Stimulated activated CD8-positive, alpha-beta memory T cell treated with anti-CD3 and anti-CD28 coated beads, Interleukin-2, amount 100 ng/mL, for 1 hour (primary cell): ENCODE data around the gene SVIL.
"Not testable (repeated sequence)": the region's sequence is repeated elsewhere in the genome, so short reads cannot be mapped to it uniquely, and the experiment has no call there.

Source experiments
- DNase-seq, 2 donors: peaks; one replicate each; pipeline ENCODE4 v3.0.0-alpha.2; 2020; ENCODE audit warnings: low read depth in 2 of 2

SVIL gene

GRCh38 chr10:29574212-29575097 is 60.3 kb downstream of the SVIL start:
- DNase-seq, result not testable (repeated sequence)

GRCh38 chr10:29570248-29570647 is 64.5 kb downstream of the SVIL start:
- not testable (repeated sequence) for DNase-seq

GRCh38 chr10:29569795-29570194 is 65.0 kb downstream of the SVIL start:
- DNase-seq, result no peak

- DNase-seq, result no peak
These were observed 67.8 kb downstream of the SVIL start for GRCh38 chr10:29567003-29567402.

- DNase-seq, result not testable (repeated sequence)
These were observed 68.6 kb downstream of the SVIL start for GRCh38 chr10:29566209-29566608.

GRCh38 chr10:29563420-29564035 is 71.2 kb downstream of the SVIL start:
- no peak for DNase-seq

GRCh38 chr10:29563006-29563405 is 71.8 kb downstream of the SVIL start:
- DNase-seq, result not testable (repeated sequence)

GRCh38 chr10:29559996-29560395 is 74.8 kb downstream of the SVIL start:
- no peak for DNase-seq

- DNase-seq, result no peak
These were observed 77.1 kb downstream of the SVIL start for GRCh38 chr10:29557665-29558064.

- DNase-seq, result no peak
These were observed 78.9 kb downstream of the SVIL start for GRCh38 chr10:29555746-29556481.

GRCh38 chr10:29555091-29555745 is 79.6 kb downstream of the SVIL start:
- DNase-seq, result no peak

- DNase-seq, result no peak
These were observed 80.1 kb downstream of the SVIL start for GRCh38 chr10:29554660-29555059.

GRCh38 chr10:29553544-29554250 is 81.1 kb downstream of the SVIL start:
- DNase-seq, result no peak

GRCh38 chr10:29553116-29553515 is 81.7 kb downstream of the SVIL start:
- DNase-seq, result not testable (repeated sequence)

GRCh38 chr10:29549493-29549892 is 85.3 kb downstream of the SVIL start:
- not testable (repeated sequence) for DNase-seq

GRCh38 chr10:29546773-29547313 is 87.9 kb downstream of the SVIL start:
- DNase-seq, result no peak

- no peak for DNase-seq
These were observed 89.6 kb downstream of the SVIL start for GRCh38 chr10:29545122-29545521.

GRCh38 chr10:29543715-29544114 is 91.1 kb downstream of the SVIL start:
- DNase-seq, result no peak

GRCh38 chr10:29542723-29543122 is 92.0 kb downstream of the SVIL start:
- DNase-seq, result no peak

- no peak for DNase-seq
These were observed 93.2 kb downstream of the SVIL start for GRCh38 chr10:29541422-29542210.
